GM19193 (cell line): ENCODE results near the gene PIAS3.

ENCODE experiments used
- POLR2A ChIP-seq: IDR thresholded peaks from 4 replicates; pipeline ENCODE4 v1.6.1; 2011; ENCODE audit not compliant: insufficient read depth, insufficient read length; ENCODE audit errors: extremely low read depth

PIAS3 gene

GRCh38 chr1:145849356-145850160 is 9.3 kb downstream of the PIAS3 start:
- no peak for TF ChIP-seq POLR2A

DNA sequence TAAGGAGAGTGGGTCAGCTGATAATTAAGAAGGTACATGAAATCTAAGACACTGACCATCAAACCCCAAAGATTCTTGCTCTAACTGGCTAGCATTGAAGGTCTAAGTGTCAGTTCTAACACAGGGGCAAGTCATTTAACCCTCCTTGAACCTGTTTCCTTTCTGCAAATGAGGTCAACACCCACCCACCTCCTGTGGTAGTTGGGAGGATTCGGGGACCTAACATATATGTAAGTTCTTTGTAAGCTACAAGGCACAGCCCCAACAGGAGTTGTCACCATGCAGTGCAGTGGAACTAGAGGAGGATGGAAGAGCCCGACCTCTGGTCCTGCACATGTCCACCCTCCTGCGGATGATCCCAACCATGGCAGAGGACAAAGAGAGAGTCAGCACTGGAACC is 11.1 kb downstream of the PIAS3 start:
- no peak for TF ChIP-seq POLR2A

DNA sequence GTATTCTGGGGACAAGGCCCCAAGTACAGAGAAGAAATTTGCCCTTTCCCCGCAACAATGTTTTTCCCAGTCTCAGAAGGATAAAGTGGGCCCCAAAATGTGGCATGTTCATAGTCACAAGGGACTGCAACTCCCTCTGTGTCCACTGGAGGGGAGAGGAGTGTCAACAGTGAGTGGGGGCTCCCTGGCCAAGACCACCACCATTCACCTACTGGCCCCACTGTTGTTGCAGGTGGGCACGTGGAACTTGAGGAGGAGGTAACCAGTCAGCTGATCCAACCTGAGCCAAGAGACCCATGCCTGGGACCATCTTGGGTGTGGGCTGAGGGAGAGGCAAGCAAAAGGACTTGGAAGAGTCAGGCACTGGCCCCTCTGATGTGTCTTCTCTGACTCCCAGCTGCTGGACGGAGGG is 12.7 kb downstream of the PIAS3 start:
- TF ChIP-seq POLR2A = no peak

DNA sequence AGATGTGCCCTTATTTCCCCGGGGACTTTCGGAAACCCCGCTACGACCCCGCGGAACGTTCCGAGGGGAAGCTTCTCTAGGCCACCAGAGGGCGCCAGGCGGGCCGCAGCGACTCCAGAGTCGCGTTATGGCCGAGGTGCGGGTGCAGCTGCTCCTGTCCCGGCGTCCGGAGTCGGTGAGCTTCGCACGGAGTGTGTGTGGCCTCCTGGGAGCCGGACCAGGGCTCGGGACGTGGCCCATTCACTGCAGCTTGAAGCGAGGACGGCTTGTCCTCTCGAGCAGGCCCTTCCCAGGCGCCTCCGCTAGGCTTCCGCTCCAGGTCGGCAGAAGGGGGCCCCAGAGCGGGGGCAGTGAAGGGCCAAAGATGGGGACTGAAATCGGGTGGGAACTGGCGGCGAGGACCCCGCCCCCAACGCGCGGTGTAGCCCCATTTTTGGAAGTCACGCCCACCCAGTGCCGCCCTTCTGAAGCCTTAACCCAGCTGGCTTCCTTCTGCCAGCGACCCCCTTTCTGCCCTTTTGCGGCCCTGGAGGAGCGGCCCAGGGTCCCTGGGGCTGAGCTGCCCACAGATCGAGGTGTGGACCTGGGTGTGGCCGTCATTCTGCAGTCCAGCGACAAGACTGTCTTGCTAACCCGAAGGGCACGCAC is 13.2 kb downstream of the PIAS3 start, which contains the start of gene NUDT17:
Gene NUDT17 (plus strand): TSS at position 117 of the 648 bp plus-strand sequence. CDS start 11 bp downstream, at position 128.
- TF ChIP-seq POLR2A = peak; percentile 71

- no peak for TF ChIP-seq POLR2A
These were observed 13.8 kb downstream of the PIAS3 start for GRCh38 chr1:145845144-145845513.

- no peak for TF ChIP-seq POLR2A
These were observed 15.8 kb downstream of the PIAS3 start for GRCh38 chr1:145843031-145843430.

- TF ChIP-seq POLR2A = no peak
These were observed 21.2 kb downstream of the PIAS3 start for GRCh38 chr1:145837656-145838055.

DNA sequence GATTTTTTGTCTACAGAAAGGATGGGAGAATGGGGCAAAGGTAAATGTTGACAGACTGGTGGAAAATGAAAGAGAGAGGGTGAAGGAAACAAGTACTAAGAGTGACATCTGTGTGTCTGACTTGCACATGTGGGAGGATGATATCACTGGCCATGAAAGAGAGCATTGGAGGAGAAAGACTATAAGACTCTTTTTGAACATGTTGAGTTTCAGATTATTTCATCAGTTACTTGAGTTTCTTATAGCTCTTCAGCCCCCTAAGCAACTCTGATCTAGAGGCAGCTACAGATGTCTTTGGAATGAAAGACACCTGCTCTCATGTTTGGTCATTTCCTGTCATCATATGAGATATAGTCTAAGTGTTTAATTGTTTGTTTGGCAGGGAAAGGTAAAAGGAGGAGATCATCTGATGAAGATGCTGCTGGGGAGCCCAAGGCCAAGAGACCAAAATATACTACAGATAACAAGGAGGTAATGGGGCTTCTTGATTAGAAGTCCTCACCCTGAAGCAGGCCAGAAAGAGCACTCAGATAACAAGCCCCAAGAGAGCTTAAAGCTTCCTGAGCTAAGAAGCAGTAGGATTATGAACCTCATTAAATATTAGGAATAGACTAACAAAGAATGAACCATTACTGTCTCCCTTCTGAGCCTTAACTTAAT is 30.4 kb downstream of the PIAS3 start:
- no peak for TF ChIP-seq POLR2A

DNA sequence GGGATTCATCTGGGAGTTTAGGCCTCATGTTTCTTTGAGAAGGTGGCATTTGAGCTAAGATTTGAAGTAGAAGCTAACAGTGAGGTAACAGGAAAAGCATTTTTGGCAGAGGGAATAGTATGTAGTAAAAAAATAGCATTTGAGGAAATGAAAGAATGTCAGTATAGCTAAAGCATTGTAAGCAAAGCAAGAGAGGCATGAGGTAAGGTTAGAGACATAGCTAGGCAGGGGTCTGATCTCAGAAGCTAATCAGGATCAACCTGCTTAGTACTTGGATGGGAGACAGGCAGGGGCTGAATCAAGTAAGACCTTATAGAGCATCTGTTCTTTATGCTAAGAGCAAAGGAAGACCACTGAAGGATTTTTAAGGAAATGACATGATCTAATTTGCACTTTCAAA is 30.9 kb downstream of the PIAS3 start:
- TF ChIP-seq POLR2A = no peak

GRCh38 chr1:145826030-145826429 is 32.9 kb downstream of the PIAS3 start:
- TF ChIP-seq POLR2A = no peak

DNA sequence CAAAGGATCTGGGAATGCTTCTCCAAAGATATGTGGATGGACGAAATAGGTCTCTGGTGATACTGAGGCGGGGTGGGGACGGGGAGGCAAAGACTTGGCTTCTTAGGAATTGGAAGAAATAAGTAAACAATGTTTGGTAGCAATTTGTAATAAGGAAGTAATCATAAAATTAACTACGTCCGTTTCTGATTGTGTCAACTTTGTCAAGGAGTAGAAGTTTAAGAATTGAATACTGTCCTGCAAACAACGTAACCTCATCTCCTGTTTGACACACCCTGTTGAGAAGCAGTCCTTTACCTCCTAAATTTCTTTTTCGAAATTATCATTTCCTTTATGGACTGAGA is 34.4 kb downstream of the PIAS3 start:
- TF ChIP-seq POLR2A = no peak

- TF ChIP-seq POLR2A = peak; percentile 80
These were observed 35.0 kb downstream of the PIAS3 start, which contains the start of the genes POLR3C and RNF115 for GRCh38 chr1:145823565-145824498. TSS of gene POLR3C (plus strand) at chr1:145824200. CDS start at chr1:145825777, 1,577 bp downstream. TSS of gene RNF115 (minus strand) at chr1:145824095. CDS start at chr1:145823873, 222 bp downstream.

GRCh38 chr1:145806844-145807243 is 52.0 kb downstream of the PIAS3 start:
- TF ChIP-seq POLR2A = no peak

DNA sequence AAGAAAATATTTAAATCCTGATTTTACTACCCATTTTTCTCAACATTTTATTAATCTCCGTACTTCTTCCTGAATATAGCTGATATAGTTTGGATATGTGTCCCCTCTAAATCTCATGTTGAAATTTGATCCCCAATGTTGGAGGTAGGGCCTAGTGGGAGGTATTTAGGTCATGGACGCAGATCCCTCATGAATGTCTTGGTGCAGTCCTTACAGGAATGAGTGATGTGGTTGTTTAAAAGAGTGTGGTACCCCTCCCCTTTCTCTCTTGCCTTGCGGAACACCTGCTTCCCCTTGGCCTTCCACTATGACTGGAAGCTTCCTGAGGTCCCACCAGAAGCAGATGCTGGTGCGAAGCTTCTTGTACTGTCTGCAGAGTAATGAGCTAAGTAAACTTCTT is 52.5 kb downstream of the PIAS3 start:
- TF ChIP-seq POLR2A = no peak

DNA sequence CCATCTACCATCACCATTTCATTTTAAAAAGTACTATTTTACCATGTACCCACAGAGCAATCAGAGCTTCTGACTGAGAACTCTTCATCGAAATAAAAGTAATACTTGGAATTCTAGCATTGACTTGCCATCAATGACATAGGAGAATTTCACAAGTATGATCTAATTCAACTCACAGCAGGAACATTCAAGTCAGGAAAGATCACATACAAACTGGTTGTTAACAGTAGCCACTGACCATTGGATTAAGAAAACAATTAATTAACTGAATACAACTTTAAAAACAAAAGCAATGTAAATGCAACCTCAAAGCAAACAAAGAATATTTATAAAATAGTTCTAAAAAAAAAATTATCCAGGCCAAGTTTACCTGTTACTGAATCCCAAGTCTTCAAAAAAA is 53.8 kb downstream of the PIAS3 start:
- no peak for TF ChIP-seq POLR2A
